HepG2 (cell line): Measurements from ENCODE around the gene PMM2. TPM values are rescaled to one million over a fixed set of nuclear protein-coding genes. Genes with fewer than 3 reads are reported as not detected.

ENCODE experiments used
- AKAP8 ChIP-seq: sonication (generic); formaldehyde crosslinking; IDR thresholded peaks from 2 replicates; pipeline ENCODE4 v1.5.1; 2020; ENCODE audit warnings: mild to moderate bottlenecking, missing genetic modification reagents
- ARNT2 ChIP-seq: sonication (generic); formaldehyde crosslinking; IDR thresholded peaks from 2 replicates; pipeline ENCODE4 v1.8.0; 2022; ENCODE audit warnings: mild to moderate bottlenecking, low read depth, missing genetic modification reagents, moderate library complexity
- CCDC6 ChIP-seq: sonication (generic); formaldehyde crosslinking; IDR thresholded peaks from 2 replicates; pipeline ENCODE4 v1.8.1; 2022; ENCODE audit warnings: mild to moderate bottlenecking, missing genetic modification reagents, moderate library complexity
- FOXK2 ChIP-seq: fragments of 450-650 bp; IDR thresholded peaks from 2 replicates; pipeline ENCODE4 v1.6.1; 2016
- HBP1 ChIP-seq: IDR thresholded peaks from 2 replicates; pipeline ENCODE4 v1.6.1; 2016; ENCODE audit warnings: low read depth, control low read depth
- KAT8 ChIP-seq: IDR thresholded peaks from 2 replicates; pipeline ENCODE4 v1.6.1; 2016; ENCODE audit warnings: missing genetic modification reagents, missing compliant biosample characterization
- MBNL3 ChIP-seq: fragments of 250-450 bp; sonication (Bioruptor Pico); conservative IDR thresholded peaks from 2 replicates; pipeline ENCODE4 v1.8.0; 2022; ENCODE audit warnings: mild to moderate bottlenecking, inconsistent platforms
- NCOA5 ChIP-seq: sonication (generic); formaldehyde crosslinking; IDR thresholded peaks from 2 replicates; pipeline ENCODE4 v1.4.0; 2020; ENCODE audit warnings: missing genetic modification reagents
- NFKB2 ChIP-seq: sonication (generic); formaldehyde crosslinking; IDR thresholded peaks from 2 replicates; pipeline ENCODE4 v1.4.0; 2020; ENCODE audit warnings: missing genetic modification reagents, borderline replicate concordance
- PCBP1 ChIP-seq: fragments of 200-400 bp; formaldehyde crosslinking; IDR thresholded peaks from 2 replicates; pipeline ENCODE4 v1.6.1; 2017; ENCODE audit warnings: mild to moderate bottlenecking, low read depth, low read length, borderline replicate concordance
- RARA ChIP-seq: IDR thresholded peaks from 2 replicates; pipeline ENCODE4 v1.6.1; 2016; ENCODE audit warnings: missing genetic modification reagents, missing compliant biosample characterization
- TBX3 ChIP-seq: fragments of 450-650 bp; IDR thresholded peaks from 2 replicates; pipeline ENCODE4 v1.6.1; 2017; ENCODE audit warnings: antibody characterized with exemption, mild to moderate bottlenecking, inconsistent platforms, borderline replicate concordance
- TOPORS ChIP-seq: sonication (generic); formaldehyde crosslinking; IDR thresholded peaks from 2 replicates; pipeline ENCODE4 v1.8.0; 2023; ENCODE audit warnings: mild to moderate bottlenecking, missing genetic modification reagents
- UBTF ChIP-seq: sonication (generic); formaldehyde crosslinking; IDR thresholded peaks from 2 replicates; pipeline ENCODE4 v1.4.0; 2020; ENCODE audit warnings: mild to moderate bottlenecking, missing genetic modification reagents
- WIZ ChIP-seq: sonication (generic); formaldehyde crosslinking; IDR thresholded peaks from 2 replicates; pipeline ENCODE4 v1.5.1; 2020; ENCODE audit warnings: mild to moderate bottlenecking, missing genetic modification reagents
- ZFP90 ChIP-seq: sonication (generic); formaldehyde crosslinking; IDR thresholded peaks from 2 replicates; pipeline ENCODE4 v1.8.0; 2022; ENCODE audit warnings: missing genetic modification reagents, mild to moderate bottlenecking, inconsistent platforms, borderline replicate concordance
- ZNF230 ChIP-seq: sonication (generic); formaldehyde crosslinking; IDR thresholded peaks from 2 replicates; pipeline ENCODE4 v1.4.0; 2020; ENCODE audit warnings: mild to moderate bottlenecking, missing genetic modification reagents
- ZNF333 ChIP-seq: sonication (generic); formaldehyde crosslinking; IDR thresholded peaks from 2 replicates; pipeline ENCODE4 v1.4.0; 2020; ENCODE audit warnings: mild to moderate bottlenecking, missing genetic modification reagents, borderline replicate concordance
- ZNF350 ChIP-seq: sonication (generic); formaldehyde crosslinking; IDR thresholded peaks from 2 replicates; pipeline ENCODE4 v1.4.0; 2020; ENCODE audit warnings: mild to moderate bottlenecking, low read depth, missing genetic modification reagents, borderline replicate concordance
- ZNF550 ChIP-seq: sonication (generic); formaldehyde crosslinking; IDR thresholded peaks from 2 replicates; pipeline ENCODE4 v1.4.0; 2020; ENCODE audit warnings: mild to moderate bottlenecking, missing genetic modification reagents, borderline replicate concordance
- ZNF652 ChIP-seq: IDR thresholded peaks from 2 replicates; pipeline ENCODE4 v1.6.1; 2016; ENCODE audit warnings: low read depth, borderline replicate concordance
- ZNF7 ChIP-seq: IDR thresholded peaks from 2 replicates; pipeline ENCODE4 v1.6.1; 2016; ENCODE audit warnings: missing biosample characterization, missing genetic modification reagents
- ZNF766 ChIP-seq: sonication (generic); formaldehyde crosslinking; IDR thresholded peaks from 2 replicates; pipeline ENCODE4 v1.5.0; 2020; ENCODE audit warnings: missing genetic modification reagents, borderline replicate concordance
- ZNF772 ChIP-seq: sonication (generic); formaldehyde crosslinking; IDR thresholded peaks from 2 replicates; pipeline ENCODE4 v1.5.0; 2020; ENCODE audit warnings: mild to moderate bottlenecking, missing genetic modification reagents
- ZNF83 ChIP-seq: sonication (generic); formaldehyde crosslinking; IDR thresholded peaks from 2 replicates; pipeline ENCODE4 v1.4.0; 2020; ENCODE audit warnings: missing genetic modification reagents, mild to moderate bottlenecking, borderline replicate concordance
- ZNF839 ChIP-seq: sonication (generic); formaldehyde crosslinking; IDR thresholded peaks from 2 replicates; pipeline ENCODE4 v1.4.0; 2020; ENCODE audit warnings: missing genetic modification reagents, mild to moderate bottlenecking, borderline replicate concordance
- ZNF841 ChIP-seq: sonication (generic); formaldehyde crosslinking; IDR thresholded peaks from 2 replicates; pipeline ENCODE4 v1.8.1; 2023; ENCODE audit warnings: missing genetic modification reagents, borderline replicate concordance
- ZSCAN20 ChIP-seq: sonication (generic); formaldehyde crosslinking; IDR thresholded peaks from 2 replicates; pipeline ENCODE4 v1.4.0; 2020; ENCODE audit warnings: missing genetic modification reagents, mild to moderate bottlenecking, borderline replicate concordance
- ZSCAN21 ChIP-seq: sonication (generic); formaldehyde crosslinking; IDR thresholded peaks from 2 replicates; pipeline ENCODE4 v1.8.0; 2022; ENCODE audit warnings: mild to moderate bottlenecking, missing genetic modification reagents, moderate library complexity, borderline replicate concordance
- polyA plus RNA-seq, 8 experiments: library from polyadenylated mRNA; depleted of rRNA in 3 of 8; stranded (reverse) in 7 of 8; unstranded in 1 of 8; fragments of >200 nt; fragmentation: Illumina TruSeq in 4 of 8; extraction: Trizol in 4 of 8; gene quantifications; 2 replicates each; pipeline versions ENCODE4 v1.2.1 to v1.2.3, GENCODE V29; 2011 to 2016; ENCODE audit warnings: low read depth in 4 of 8, missing spikeins in 1 of 8, mixed read lengths in 1 of 8; ENCODE audit not compliant: insufficient read depth in 1 of 8
- total RNA-seq, 5 experiments: library from RNA; depleted of rRNA; stranded (reverse); fragments of >200 nt; fragmentation: Illumina TruSeq; extraction: Trizol; gene quantifications; 2 replicates each; pipeline ENCODE4 v1.2.3, GENCODE V29; 2016; ENCODE audit warnings: low read depth in 1 of 5

Gene PMM2
- total and polyA plus RNA-seq, 2 of the 13 experiments (the other 11 are each of a cell fraction or from before 2014, with no cell fraction given): 52.2 to 93.7 TPM

GRCh38 chr16:8872071-8872470 lies 74.4 kb downstream of the PMM2 start (continued):
- TF ChIP-seq ZNF839 (no peak), ZNF230 (CRISPR knock-in tag) (no peak), HBP1 (CRISPR knock-in tag) (no peak), ZNF652 (no peak), FOXK2 (no peak), ZNF350 (CRISPR knock-in tag) (no peak), UBTF (CRISPR knock-in tag) (no peak; the same call in 1 of the 2 replicates), ZNF550 (no peak), ZNF841 (CRISPR knock-in tag) (no peak), ZFP90 (CRISPR knock-in tag) (no peak), TBX3 (no peak), ARNT2 (CRISPR knock-in tag) (0 out of 2 replicates have a peak, but pooled peaks have one; percentile 25), ZNF766 (CRISPR knock-in tag) (no peak), WIZ (no peak), NFKB2 (CRISPR knock-in tag) (no peak), ZSCAN21 (CRISPR knock-in tag) (no peak), KAT8 (CRISPR knock-in tag) (no peak), ZSCAN20 (CRISPR knock-in tag) (no peak), AKAP8 (CRISPR knock-in tag) (no peak), RARA (CRISPR knock-in tag) (no peak), CCDC6 (no peak), ZNF7 (CRISPR knock-in tag) (no peak), MBNL3 (no peak), TOPORS (CRISPR knock-in tag) (no peak), ZNF772 (0 out of 2 replicates have a peak, but pooled peaks have one; percentile 40), PCBP1 (no peak), NCOA5 (CRISPR knock-in tag) (no peak), ZNF83 (CRISPR knock-in tag) (no peak), ZNF333 (no peak)
